ENCODE measurements around the gene TMEM52B. TPM values are rescaled to one million over a fixed set of nuclear protein-coding genes. Genes with fewer than 3 reads are reported as not detected.

The TMEM52B gene
- total RNA-seq, 1 donor from 2014 or later, result 0.45 TPM

DNA sequence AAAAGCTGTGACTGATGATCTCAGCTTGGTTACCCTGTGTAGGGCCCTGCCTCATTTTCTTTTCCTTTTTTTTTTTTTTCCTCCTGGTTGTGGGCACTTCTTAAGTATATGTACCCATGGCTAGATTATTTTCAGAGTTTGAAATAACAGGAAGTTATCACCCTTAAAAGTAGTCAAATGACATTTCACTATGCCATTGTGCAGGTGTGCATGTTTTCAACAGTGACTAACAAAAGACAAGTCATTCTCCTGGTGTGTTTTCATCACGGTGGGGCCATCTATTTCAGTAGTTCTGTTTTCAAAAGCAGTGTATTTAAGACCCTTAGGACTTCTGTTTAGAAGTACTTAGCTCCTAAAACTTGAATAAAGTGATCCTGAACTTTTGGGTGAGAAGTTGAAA, 48.8 kb downstream of the TMEM52B start:
- ATAC-seq (no peak), DNase-seq (ENCODE audit: low spot score) (no peak)
- intact Hi-C loops (cut with DNase I), result no loop called here

DNA sequence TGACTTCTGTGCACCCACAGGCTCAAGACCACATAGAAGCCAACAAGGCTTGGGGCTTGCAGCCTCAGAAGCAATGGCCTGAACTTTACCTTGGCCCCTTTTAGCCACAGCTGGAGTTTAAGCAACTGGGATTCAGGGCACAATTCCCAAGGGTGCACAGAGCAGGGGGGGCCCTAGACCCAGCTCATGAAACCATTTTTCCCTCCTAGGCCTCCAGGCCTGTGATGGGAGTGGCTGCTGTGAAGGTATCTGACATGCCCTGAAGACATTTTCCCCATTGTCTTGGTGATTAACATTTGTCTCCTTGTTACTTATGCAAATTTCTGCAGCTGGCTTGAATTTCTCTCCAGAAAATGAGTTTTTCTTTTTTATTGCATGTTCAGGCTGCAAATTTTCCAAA, 55.7 kb downstream of the TMEM52B start:
- no peak for DNase-seq (ENCODE audit: low spot score)
- no peak for ATAC-seq
- intact Hi-C loops (cut with DNase I), result loop anchor here (10.0 kb wide), 1 partner anchor 330 kb away; no protein-coding TSS in a partner anchor

DNA sequence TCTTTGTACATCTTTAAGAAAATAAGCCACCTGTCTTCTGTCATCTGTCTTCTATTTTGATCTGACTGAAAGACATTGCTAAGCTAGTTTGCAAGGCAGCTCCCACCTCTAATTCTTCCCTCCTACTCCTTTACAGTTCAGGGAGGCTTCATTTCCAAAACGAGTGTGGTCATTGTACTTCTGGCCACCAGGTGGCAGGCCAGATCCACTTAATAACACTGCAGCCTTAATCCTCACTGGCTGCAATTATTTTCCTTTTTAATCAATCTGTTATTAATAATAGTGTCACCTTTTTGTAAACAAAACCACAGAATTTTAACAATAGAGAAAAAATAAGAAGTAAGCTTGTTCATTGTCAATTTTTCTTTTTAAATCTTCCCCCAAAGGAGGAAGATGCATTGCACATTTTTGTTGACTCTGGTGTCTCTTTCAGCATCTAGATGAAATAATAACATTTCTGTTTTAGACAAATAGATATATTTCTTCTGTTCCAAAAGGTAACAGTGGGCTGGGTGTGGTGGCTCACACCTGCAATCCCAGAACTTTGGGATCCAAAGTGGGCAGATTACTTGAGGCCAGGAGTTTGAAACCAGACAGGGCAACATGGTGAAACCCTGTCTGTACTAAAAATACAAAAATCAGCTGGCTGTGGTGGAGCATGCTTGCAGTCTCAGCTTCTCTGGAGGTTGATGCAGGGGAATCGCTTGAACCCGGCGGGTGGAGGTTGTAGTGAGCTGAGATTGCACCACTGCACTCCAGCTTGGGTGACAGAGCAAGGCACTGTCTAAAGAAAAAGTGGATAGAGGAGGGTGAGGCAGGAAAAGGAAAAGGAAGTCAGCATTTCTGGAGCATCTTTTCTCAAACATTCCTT, 57.2 kb downstream of the TMEM52B start:
- DNase-seq (ENCODE audit: low spot score) (no peak), ATAC-seq (peak; percentile 78)
- intact Hi-C loops (cut with DNase I), result loop anchor here (10.0 kb wide), 1 partner anchor 329 kb away; no protein-coding TSS in a partner anchor

DNA sequence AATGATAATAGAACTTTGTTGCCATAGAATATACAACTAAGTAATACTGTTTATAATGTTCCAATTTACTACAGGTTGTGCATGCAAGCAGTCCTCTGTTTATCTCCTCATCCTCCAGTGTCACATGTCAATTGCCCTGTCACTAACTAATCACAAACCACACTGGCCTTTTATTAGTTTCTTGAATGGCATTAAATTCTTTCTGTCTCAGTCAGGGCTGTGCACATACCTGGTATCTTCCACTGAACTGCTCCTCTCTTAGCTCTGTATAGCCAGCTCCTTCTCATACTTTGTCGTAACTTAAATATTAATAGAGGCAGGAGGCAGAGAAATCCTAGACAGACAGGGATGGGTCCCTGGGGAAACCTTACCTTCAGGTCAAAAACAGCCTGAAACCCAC, 57.9 kb downstream of the TMEM52B start:
- no peak for DNase-seq (ENCODE audit: low spot score)
- intact Hi-C loops (cut with DNase I), result loop anchor here (10.0 kb wide), 1 partner anchor 328 kb away; no protein-coding TSS in a partner anchor
- no peak for ATAC-seq

DNA sequence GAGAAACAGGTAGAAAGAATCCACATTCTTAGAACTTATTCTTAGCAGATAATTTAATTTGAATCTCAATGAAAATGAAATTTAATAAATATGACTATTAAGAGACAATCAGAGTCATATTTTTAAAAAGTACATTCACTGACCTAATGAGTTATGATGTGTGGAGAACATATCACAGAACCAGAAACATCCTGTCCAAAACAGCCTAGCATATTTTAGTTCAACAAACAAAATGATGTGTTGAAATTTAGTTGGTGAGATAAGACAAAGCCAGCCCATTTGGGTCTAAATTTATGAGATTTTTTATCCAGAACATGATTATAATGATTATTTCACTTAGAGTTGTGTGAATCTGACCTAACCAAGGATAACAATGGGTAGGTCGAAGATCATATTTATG, 59.7 kb downstream of the TMEM52B start:
- no peak for ATAC-seq

DNA sequence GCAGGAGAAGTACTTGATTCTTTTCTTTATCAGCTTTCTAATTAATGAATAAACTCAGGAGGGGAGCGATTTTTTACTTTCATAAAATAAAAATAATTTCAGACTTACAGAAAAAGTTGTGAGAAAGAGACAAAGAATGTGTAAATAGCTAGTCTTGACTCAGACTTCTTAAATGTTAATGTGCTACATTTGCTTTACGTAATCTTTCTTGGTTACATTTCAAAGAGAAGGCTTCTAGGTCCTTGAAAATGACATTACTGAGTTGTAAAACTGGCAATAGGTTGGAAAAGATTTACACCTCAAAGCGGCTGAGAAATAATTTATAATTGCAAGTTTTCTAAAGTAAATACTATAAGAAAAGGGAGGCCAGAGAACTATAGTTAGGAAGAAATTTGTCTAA, 62.5 kb downstream of the TMEM52B start:
- DNase-seq (ENCODE audit: low spot score) (no peak), ATAC-seq (no peak)
- intact Hi-C loops (cut with DNase I), result no loop called here

More for the DNA sequence above, 59.7 kb downstream of the TMEM52B start:
- intact Hi-C loops (cut with DNase I), result loop anchor here (10.0 kb wide), 1 partner anchor 326 kb away; no protein-coding TSS in a partner anchor
- no peak for DNase-seq (ENCODE audit: low spot score)

Other genes with a start within 250 kb of the TMEM52B start
- gene CLEC2A, start 246.7 kb upstream of the TMEM52B start, total RNA-seq, result not detected
- gene CLEC12A, start 207.6 kb upstream of the TMEM52B start, total RNA-seq, result 2.0 TPM
- not detected for gene CLEC1B, start 179.9 kb upstream of the TMEM52B start, total RNA-seq
- gene CLEC12B, start 168.4 kb upstream of the TMEM52B start, total RNA-seq, result not detected
- 2.3 TPM for gene CLEC9A, start 148.3 kb upstream of the TMEM52B start, total RNA-seq
- gene CLEC1A, start 80.0 kb upstream of the TMEM52B start, total RNA-seq, result 13.7 TPM
- gene CLEC7A, start 48.8 kb upstream of the TMEM52B start, total RNA-seq, result 32.4 TPM
- gene OLR1, start 6.9 kb upstream of the TMEM52B start, total RNA-seq, result 33.1 TPM
- 167 TPM for gene GABARAPL1, start 33.8 kb downstream of the TMEM52B start, total RNA-seq
- 4.8 TPM for gene KLRD1, start 128.8 kb downstream of the TMEM52B start, total RNA-seq
- 3.1 TPM for gene KLRK1, start 211.0 kb downstream of the TMEM52B start, total RNA-seq
- 0.85 TPM for gene KLRC4, start 230.7 kb downstream of the TMEM52B start, total RNA-seq
- gene KLRC3, start 241.6 kb downstream of the TMEM52B start, total RNA-seq, result not detected